Omental fat pad (tissue), 4 donors: ENCODE results near the gene FASTKD2. TPM values are rescaled to one million over a fixed set of nuclear protein-coding genes. Genes with fewer than 3 reads are reported as not detected.
A peak's percentile ranks its signal among the peaks of the same experiment; 100 is the strongest.
"Not testable (repeated sequence)": the region's sequence is repeated elsewhere in the genome, so short reads cannot be mapped to it uniquely, and the experiment has no call there.

ENCODE experiments used
- ATAC-seq: fragments of 150-250 bp; one replicate; pipeline ENCODE4 v1.9.1; 2016; ENCODE audit warnings: mild to moderate bottlenecking, moderate library complexity; ENCODE audit not compliant: low FRiP score
- DNase-seq: peaks from one replicate; pipeline ENCODE4 v3.0.0-alpha.2; 2019; ENCODE audit warnings: low spot score
- total RNA-seq, 4 donors: library from RNA; depleted of rRNA; stranded (reverse); fragments of >200 nt; gene quantifications; one replicate each; pipeline ENCODE4 v1.1.0, GENCODE V29; 2016
- TF ChIP-seq, protein P1 (sequence below), 3 donors: fragments of 450-650 bp; IDR thresholded peaks; one replicate each; pipeline ENCODE4 v1.5.1; 2016 to 2017; ENCODE audit warnings: antibody characterized with exemption in 3 of 3, mild to moderate bottlenecking in 3 of 3, moderate library complexity in 2 of 3

FASTKD2 gene
- total RNA-seq, 4 donors from 2014 or later = 27.8 to 51.3 (median 31.3) TPM

- no peak for DNase-seq
- peak; percentile 69 for ATAC-seq
Observed at GRCh38 chr2:206800506-206801417, 35.4 kb downstream of the FASTKD2 start.

GRCh38 chr2:206801418-206802189, 36.2 kb downstream of the FASTKD2 start:
- TF ChIP-seq, protein P1, sequence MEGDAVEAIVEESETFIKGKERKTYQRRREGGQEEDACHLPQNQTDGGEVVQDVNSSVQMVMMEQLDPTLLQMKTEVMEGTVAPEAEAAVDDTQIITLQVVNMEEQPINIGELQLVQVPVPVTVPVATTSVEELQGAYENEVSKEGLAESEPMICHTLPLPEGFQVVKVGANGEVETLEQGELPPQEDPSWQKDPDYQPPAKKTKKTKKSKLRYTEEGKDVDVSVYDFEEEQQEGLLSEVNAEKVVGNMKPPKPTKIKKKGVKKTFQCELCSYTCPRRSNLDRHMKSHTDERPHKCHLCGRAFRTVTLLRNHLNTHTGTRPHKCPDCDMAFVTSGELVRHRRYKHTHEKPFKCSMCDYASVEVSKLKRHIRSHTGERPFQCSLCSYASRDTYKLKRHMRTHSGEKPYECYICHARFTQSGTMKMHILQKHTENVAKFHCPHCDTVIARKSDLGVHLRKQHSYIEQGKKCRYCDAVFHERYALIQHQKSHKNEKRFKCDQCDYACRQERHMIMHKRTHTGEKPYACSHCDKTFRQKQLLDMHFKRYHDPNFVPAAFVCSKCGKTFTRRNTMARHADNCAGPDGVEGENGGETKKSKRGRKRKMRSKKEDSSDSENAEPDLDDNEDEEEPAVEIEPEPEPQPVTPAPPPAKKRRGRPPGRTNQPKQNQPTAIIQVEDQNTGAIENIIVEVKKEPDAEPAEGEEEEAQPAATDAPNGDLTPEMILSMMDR (IDR thresholded peaks at IDR 0.05) = no peak
- no peak for DNase-seq
- ATAC-seq = no peak

More at GRCh38 chr2:206800506-206801417, 35.4 kb downstream of the FASTKD2 start:
- TF ChIP-seq, protein P1 (IDR thresholded peaks at IDR 0.05) = peak in 1 of 3 donors; percentile 51

DNA sequence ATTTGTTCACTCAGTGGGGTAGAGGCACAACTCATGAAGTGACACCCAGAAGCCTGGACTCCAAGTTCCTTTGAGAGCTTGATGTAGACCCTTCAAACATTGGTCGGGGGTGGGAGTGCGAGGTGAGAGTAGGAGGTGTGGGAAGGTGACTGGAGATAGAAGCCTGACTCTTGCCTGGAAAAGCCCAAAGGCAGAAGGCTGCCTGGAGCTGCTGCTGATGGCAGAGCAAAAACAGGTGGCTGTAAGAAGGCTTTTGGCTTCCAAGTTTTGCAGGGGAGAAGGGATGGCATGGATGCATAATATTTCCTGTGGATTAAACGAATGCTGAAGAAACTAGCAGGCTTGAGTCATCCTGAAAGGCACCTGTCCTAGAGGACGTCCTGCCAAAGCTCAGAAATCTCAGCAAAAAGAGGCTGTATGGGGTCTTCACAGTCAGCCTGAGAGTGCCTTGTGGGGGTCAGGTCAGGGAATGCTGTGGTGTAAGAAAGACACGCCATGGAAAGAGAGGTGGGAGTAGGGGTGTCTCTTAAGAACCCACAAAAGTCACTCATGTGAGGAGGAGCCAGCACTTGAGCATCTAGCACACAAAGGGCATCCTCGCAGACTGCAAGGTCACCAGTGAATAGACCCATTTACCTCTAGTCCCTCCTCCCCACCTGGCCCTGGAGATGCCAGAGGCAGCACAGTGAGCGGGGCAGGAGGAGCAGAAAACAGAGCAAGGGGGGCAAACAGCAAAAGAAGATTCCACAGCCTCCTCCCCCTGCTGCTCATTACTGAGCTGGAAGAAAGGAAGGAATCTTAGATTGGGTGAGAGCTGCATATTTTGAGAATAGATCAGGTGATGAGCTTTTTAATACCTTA, 37.5 kb downstream of the FASTKD2 start:
- DNase-seq (no peak), ATAC-seq (no peak)
- TF ChIP-seq, protein P1 (IDR thresholded peaks at IDR 0.05) = no peak

- no peak for DNase-seq
- TF ChIP-seq, protein P1 (IDR thresholded peaks at IDR 0.05) = no peak
Observed at GRCh38 chr2:206804326-206804725, 38.9 kb downstream of the FASTKD2 start.

GRCh38 chr2:206805887-206806607, 40.6 kb downstream of the FASTKD2 start:
- ATAC-seq = no peak
- TF ChIP-seq, protein P1 (IDR thresholded peaks at IDR 0.05) = no peak
- DNase-seq = no peak

More at GRCh38 chr2:206804326-206804725, 38.9 kb downstream of the FASTKD2 start:
- no peak for ATAC-seq

GRCh38 chr2:206807624-206808023, 42.2 kb downstream of the FASTKD2 start:
- not testable (repeated sequence) for DNase-seq, ATAC-seq

DNA sequence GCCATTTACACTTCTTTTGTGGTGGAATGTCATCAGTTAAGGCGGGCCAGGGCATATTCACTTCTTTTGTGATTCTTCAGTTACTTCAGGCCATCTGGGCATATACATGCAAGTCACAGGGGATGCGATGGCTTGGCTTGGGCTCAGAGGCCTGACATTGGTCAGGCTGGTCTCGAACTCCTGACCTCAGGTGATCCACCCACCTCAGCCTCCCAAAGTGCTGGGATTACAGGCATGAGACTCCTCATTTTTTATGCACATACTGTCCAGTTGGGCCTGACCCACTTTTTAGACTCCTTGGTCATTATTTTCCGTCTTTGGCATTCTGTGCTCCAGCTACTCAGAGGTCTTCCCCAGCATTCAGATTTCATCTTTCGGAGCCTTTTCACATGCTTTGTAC, 47.1 kb downstream of the FASTKD2 start:
- ATAC-seq, DNase-seq: not testable (repeated sequence)
